GM19463 (cell line): ENCODE data around the gene FAAP24.
"Not testable (repeated sequence)": the region's sequence is repeated elsewhere in the genome, so short reads cannot be mapped to it uniquely, and the experiment has no call there.

Source experiments
- ATAC-seq: cut with Tn5 transposase; IDR thresholded peaks from one replicate; pipeline ENCODE4 v1.9.1; 2021; ENCODE audit warnings: mild to moderate bottlenecking, moderate library complexity; ENCODE audit not compliant: unreplicated experiment

FAAP24 gene

GRCh38 chr19:32997716-32998355 lies 25.8 kb downstream of the FAAP24 start:
- ATAC-seq, result no peak

GRCh38 chr19:32998722-32999121 lies 26.7 kb downstream of the FAAP24 start:
- ATAC-seq, result no peak

- no peak for ATAC-seq
Measured at GRCh38 chr19:33000510-33000909, 28.5 kb downstream of the FAAP24 start.

- ATAC-seq, result no peak
Measured at GRCh38 chr19:33000910-33001309, 28.9 kb downstream of the FAAP24 start.

GRCh38 chr19:33002126-33002865 lies 30.3 kb downstream of the FAAP24 start:
- ATAC-seq, result not testable (repeated sequence)

GRCh38 chr19:33003424-33004024 lies 31.5 kb downstream of the FAAP24 start:
- not testable (repeated sequence) for ATAC-seq

- ATAC-seq, result no peak
Measured at GRCh38 chr19:33005440-33005839, 33.4 kb downstream of the FAAP24 start.

GRCh38 chr19:33008738-33009137 lies 36.7 kb downstream of the FAAP24 start:
- no peak for ATAC-seq

GRCh38 chr19:33010891-33011290 lies 38.8 kb downstream of the FAAP24 start:
- not testable (repeated sequence) for ATAC-seq

GRCh38 chr19:33022472-33023116 lies 50.6 kb downstream of the FAAP24 start:
- no peak for ATAC-seq

GRCh38 chr19:33024398-33024797 lies 52.4 kb downstream of the FAAP24 start:
- ATAC-seq, result no peak

GRCh38 chr19:33025468-33026238 lies 53.6 kb downstream of the FAAP24 start:
- not testable (repeated sequence) for ATAC-seq

- not testable (repeated sequence) for ATAC-seq
Measured at GRCh38 chr19:33026602-33027001, 54.6 kb downstream of the FAAP24 start.
